ENCODE measurements around the gene IL17D. TPM values are rescaled to one million over a fixed set of nuclear protein-coding genes. Genes with fewer than 3 reads are reported as not detected.
"Not testable (repeated sequence)": the region's sequence is repeated elsewhere in the genome, so short reads cannot be mapped to it uniquely, and the experiment has no call there.

Gene IL17D
- total and polyA plus RNA-seq, 2 experiments from 2014 or later: 1.6 to 2.3 TPM

DNA sequence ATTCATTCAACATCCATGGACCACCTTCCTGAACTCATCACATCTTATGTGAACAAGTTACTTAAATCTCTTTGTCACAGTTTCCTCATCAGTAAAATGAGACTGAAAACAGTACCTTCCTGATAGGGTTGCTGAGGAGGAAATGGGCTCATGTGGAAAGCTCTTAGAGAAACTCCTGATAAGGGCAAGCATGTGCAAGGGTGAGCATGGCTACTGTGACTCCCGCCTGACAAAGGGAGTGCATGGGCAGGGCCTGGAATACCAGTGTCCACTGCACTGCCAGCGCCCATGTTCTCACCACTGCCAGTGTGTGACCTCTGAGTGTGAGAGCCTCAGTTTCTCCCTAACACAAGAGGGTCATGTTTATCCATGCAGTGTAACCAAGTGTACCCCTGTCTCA, 27.3 kb upstream of the IL17D start:
- Mint-ChIP-seq H3K36me3 (ENCODE audit: low read depth) (no peaks in the 10 kb centered on the region), H3K9me3 (no peaks in the 10 kb centered on the region), H3K4me3 (no peak overlapping the region), H3K4me1 (peaks cover 14% of the 10 kb centered on the region), H3K27me3 (ENCODE audit: insufficient read depth, low read depth, poor library complexity) (peaks cover 5% of the 10 kb centered on the region), H3K27ac (no peak overlapping the region)
- H3K36me3 ChIP-seq (ENCODE audit: insufficient read depth): no peaks in the 10 kb centered on the region
- H3K79me2 ChIP-seq (replicated peaks; ENCODE audit: insufficient read depth): no peaks in the 10 kb centered on the region
- no peak overlapping the region for H3K4me3 ChIP-seq
- no peak overlapping the region for H3K4me2 ChIP-seq
- H3K4me1 ChIP-seq (ENCODE audit: insufficient read depth): 0 out of 2 replicates have a peak, but pooled peaks cover 5% of the 10 kb centered on the region
- H2AFZ ChIP-seq: no peak overlapping the region
- H4K20me1 ChIP-seq (replicated peaks; ENCODE audit: insufficient read depth): no peaks in the 10 kb centered on the region
- TF ChIP-seq POLR2AphosphoS5 (IDR thresholded peaks at IDR 0.05; ENCODE audit: low read depth) (no peak), NANOG (IDR thresholded peaks at IDR 0.05; ENCODE audit: borderline replicate concordance) (no peak)
- TF ChIP-seq, protein P1, sequence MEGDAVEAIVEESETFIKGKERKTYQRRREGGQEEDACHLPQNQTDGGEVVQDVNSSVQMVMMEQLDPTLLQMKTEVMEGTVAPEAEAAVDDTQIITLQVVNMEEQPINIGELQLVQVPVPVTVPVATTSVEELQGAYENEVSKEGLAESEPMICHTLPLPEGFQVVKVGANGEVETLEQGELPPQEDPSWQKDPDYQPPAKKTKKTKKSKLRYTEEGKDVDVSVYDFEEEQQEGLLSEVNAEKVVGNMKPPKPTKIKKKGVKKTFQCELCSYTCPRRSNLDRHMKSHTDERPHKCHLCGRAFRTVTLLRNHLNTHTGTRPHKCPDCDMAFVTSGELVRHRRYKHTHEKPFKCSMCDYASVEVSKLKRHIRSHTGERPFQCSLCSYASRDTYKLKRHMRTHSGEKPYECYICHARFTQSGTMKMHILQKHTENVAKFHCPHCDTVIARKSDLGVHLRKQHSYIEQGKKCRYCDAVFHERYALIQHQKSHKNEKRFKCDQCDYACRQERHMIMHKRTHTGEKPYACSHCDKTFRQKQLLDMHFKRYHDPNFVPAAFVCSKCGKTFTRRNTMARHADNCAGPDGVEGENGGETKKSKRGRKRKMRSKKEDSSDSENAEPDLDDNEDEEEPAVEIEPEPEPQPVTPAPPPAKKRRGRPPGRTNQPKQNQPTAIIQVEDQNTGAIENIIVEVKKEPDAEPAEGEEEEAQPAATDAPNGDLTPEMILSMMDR (conservative IDR thresholded peaks at IDR 0.05; ENCODE audit: low read depth in 2 of 2): no peak
- TF ChIP-seq, protein P2, sequence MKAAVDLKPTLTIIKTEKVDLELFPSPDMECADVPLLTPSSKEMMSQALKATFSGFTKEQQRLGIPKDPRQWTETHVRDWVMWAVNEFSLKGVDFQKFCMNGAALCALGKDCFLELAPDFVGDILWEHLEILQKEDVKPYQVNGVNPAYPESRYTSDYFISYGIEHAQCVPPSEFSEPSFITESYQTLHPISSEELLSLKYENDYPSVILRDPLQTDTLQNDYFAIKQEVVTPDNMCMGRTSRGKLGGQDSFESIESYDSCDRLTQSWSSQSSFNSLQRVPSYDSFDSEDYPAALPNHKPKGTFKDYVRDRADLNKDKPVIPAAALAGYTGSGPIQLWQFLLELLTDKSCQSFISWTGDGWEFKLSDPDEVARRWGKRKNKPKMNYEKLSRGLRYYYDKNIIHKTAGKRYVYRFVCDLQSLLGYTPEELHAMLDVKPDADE (IDR thresholded peaks at IDR 0.05): no peak
- no peak for DNase-seq (ENCODE audit: low spot score)
- H3K27me3 ChIP-seq (ENCODE audit: insufficient read depth): no peaks in the 10 kb centered on the region
- no peak for ATAC-seq
- no peaks in the 10 kb centered on the region for H3F3A ChIP-seq (replicated peaks; ENCODE audit: low read depth)
- H3K27ac ChIP-seq (ENCODE audit: low read depth): no peak overlapping the region
- no peaks in the 10 kb centered on the region for H3K9me2 ChIP-seq (ENCODE audit: insufficient read depth)

DNA sequence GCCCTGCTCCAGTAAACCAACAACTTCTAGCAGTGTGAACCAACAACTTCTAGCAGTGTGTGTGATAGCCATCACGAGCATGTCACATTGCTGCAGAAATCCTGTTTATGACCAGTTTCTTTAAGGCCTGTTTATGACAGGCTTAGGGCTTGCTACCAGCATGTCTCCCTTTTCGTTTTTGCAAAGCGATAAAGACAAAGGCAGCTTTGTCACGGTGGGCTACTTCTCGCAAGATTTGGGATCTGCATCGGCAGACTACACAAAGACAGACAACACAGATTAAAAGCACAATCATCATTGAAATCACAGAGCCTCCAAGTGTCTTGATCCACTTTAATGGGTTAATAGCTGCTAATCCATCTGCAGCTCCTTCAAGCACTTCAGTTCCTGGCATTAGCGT, 24.9 kb upstream of the IL17D start:
- not testable (repeated sequence) for H3K9me2 ChIP-seq (ENCODE audit: insufficient read depth); H3K27me3 Mint-ChIP-seq (ENCODE audit: insufficient read depth, low read depth, poor library complexity); H3K4me3 ChIP-seq; DNase-seq (ENCODE audit: low spot score); H3K27ac ChIP-seq (ENCODE audit: low read depth); H3K9me3 Mint-ChIP-seq; H3K36me3 Mint-ChIP-seq (ENCODE audit: low read depth); H3K4me2 ChIP-seq; H3K4me3 Mint-ChIP-seq; H3K36me3 ChIP-seq (ENCODE audit: insufficient read depth); H3K79me2 ChIP-seq (replicated peaks; ENCODE audit: insufficient read depth); H4K20me1 ChIP-seq (replicated peaks; ENCODE audit: insufficient read depth); H3K27ac Mint-ChIP-seq; H3K27me3 ChIP-seq (ENCODE audit: insufficient read depth); H3F3A ChIP-seq (replicated peaks; ENCODE audit: low read depth); ATAC-seq
- peak overlapping the region; percentile 38; the same call in 1 of the 2 replicates for H2AFZ ChIP-seq
- peaks cover 16% of the 10 kb centered on the region; the same call in 1 of the 2 replicates for H3K4me1 ChIP-seq (ENCODE audit: insufficient read depth)
- peaks cover 33% of the 10 kb centered on the region for H3K4me1 Mint-ChIP-seq

DNA sequence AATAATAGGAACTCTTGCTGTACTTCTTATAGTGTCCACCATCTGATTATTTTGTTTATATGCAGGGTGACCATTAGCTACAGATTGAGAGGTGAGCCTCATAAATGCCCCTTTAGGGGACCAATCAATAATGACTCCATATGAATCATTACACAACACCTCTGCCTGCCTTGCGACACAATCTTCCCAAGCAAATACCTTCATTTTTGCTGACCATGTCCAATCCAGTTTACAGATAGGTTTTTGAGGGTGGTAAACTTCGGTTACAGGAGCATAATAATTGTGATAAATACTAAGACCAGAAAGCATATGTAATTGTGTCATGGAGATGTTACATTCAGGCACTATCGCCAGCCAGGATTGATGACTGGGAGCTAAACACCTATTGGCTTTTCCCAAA, 23.6 kb upstream of the IL17D start:
- no peak overlapping the region for H3K27ac ChIP-seq (ENCODE audit: low read depth)
- no peak overlapping the region for H3K4me2 ChIP-seq
- no peaks in the 10 kb centered on the region for H3K79me2 ChIP-seq (replicated peaks; ENCODE audit: insufficient read depth)
- Mint-ChIP-seq H3K4me1 (peaks cover 45% of the 10 kb centered on the region), H3K9me3 (no peaks in the 10 kb centered on the region), H3K4me3 (no peak overlapping the region), H3K36me3 (ENCODE audit: low read depth) (no peaks in the 10 kb centered on the region), H3K27me3 (ENCODE audit: insufficient read depth, low read depth, poor library complexity) (peaks cover 4% of the 10 kb centered on the region), H3K27ac (no peak overlapping the region)
- H3K9me2 ChIP-seq (ENCODE audit: insufficient read depth): no peaks in the 10 kb centered on the region
- H3F3A ChIP-seq (replicated peaks; ENCODE audit: low read depth): no peaks in the 10 kb centered on the region
- no peaks in the 10 kb centered on the region for H3K36me3 ChIP-seq (ENCODE audit: insufficient read depth)
- DNase-seq (ENCODE audit: low spot score) (no peak), ATAC-seq (no peak)
- H4K20me1 ChIP-seq (replicated peaks; ENCODE audit: insufficient read depth): no peaks in the 10 kb centered on the region
- no peak overlapping the region for H3K4me3 ChIP-seq
- H2AFZ ChIP-seq: no peak overlapping the region
- peaks cover 24% of the 10 kb centered on the region for H3K4me1 ChIP-seq (ENCODE audit: insufficient read depth)
- no peaks in the 10 kb centered on the region for H3K27me3 ChIP-seq (ENCODE audit: insufficient read depth)
- TF ChIP-seq POLR2AphosphoS5 (IDR thresholded peaks at IDR 0.05; ENCODE audit: low read depth): no peak
- no peak for TF ChIP-seq EZH2phosphoT487 (IDR thresholded peaks at IDR 0.05; ENCODE audit: unreplicated experiment)
- no peak for TF ChIP-seq ZNF114 (CRISPR knock-in tag; IDR thresholded peaks at IDR 0.05)
- no peak for TF ChIP-seq EZH2 (IDR thresholded peaks at IDR 0.05; ENCODE audit: low read depth, unreplicated experiment)
- no peak for TF ChIP-seq STAT1 (IDR thresholded peaks at IDR 0.05; ENCODE audit: unreplicated experiment)
- no peak for TF ChIP-seq CREB1 (CRISPR knock-in tag; IDR thresholded peaks at IDR 0.05; ENCODE audit: low read depth)
- TF ChIP-seq, protein P3, sequence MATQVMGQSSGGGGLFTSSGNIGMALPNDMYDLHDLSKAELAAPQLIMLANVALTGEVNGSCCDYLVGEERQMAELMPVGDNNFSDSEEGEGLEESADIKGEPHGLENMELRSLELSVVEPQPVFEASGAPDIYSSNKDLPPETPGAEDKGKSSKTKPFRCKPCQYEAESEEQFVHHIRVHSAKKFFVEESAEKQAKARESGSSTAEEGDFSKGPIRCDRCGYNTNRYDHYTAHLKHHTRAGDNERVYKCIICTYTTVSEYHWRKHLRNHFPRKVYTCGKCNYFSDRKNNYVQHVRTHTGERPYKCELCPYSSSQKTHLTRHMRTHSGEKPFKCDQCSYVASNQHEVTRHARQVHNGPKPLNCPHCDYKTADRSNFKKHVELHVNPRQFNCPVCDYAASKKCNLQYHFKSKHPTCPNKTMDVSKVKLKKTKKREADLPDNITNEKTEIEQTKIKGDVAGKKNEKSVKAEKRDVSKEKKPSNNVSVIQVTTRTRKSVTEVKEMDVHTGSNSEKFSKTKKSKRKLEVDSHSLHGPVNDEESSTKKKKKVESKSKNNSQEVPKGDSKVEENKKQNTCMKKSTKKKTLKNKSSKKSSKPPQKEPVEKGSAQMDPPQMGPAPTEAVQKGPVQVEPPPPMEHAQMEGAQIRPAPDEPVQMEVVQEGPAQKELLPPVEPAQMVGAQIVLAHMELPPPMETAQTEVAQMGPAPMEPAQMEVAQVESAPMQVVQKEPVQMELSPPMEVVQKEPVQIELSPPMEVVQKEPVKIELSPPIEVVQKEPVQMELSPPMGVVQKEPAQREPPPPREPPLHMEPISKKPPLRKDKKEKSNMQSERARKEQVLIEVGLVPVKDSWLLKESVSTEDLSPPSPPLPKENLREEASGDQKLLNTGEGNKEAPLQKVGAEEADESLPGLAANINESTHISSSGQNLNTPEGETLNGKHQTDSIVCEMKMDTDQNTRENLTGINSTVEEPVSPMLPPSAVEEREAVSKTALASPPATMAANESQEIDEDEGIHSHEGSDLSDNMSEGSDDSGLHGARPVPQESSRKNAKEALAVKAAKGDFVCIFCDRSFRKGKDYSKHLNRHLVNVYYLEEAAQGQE (IDR thresholded peaks at IDR 0.05; ENCODE audit: unreplicated experiment): no peak

Measured in GM23338 (cell line).